Duodenal mucosa (tissue), 2 donors: ENCODE measurements around the gene C14orf119.

Experiments
- H3K27ac ChIP-seq: one replicate; pipeline ENCODE4 v1.7.0; 2013; ENCODE audit warnings: low read depth, low read length
- H3K27me3 ChIP-seq, 2 donors: one replicate each; pipeline ENCODE4 v1.7.0; 2013; ENCODE audit warnings: low read length in 2 of 2, control low read depth in 1 of 2; ENCODE audit not compliant: insufficient read depth in 2 of 2, control insufficient read depth in 1 of 2
- H3K36me3 ChIP-seq, 2 donors: one replicate each; pipeline ENCODE4 v1.7.0; 2013; ENCODE audit warnings: low read length in 2 of 2, control low read depth in 1 of 2; ENCODE audit not compliant: insufficient read depth in 2 of 2, control insufficient read depth in 1 of 2
- H3K4me1 ChIP-seq, 2 donors: one replicate each; pipeline ENCODE4 v1.7.0; 2013; ENCODE audit warnings: low read length in 2 of 2, control low read depth in 1 of 2; ENCODE audit not compliant: insufficient read depth in 2 of 2, control insufficient read depth in 1 of 2
- H3K4me3 ChIP-seq, 2 donors: one replicate each; pipeline ENCODE4 v1.7.0; 2013; ENCODE audit warnings: low read length in 2 of 2, low read depth in 1 of 2
- H3K9ac ChIP-seq, 2 donors: one replicate each; pipeline ENCODE4 v1.7.0; 2013; ENCODE audit warnings: low read length in 2 of 2, low read depth in 1 of 2
- H3K9me3 ChIP-seq, 2 donors: one replicate each; pipeline ENCODE4 v1.7.0; 2013; ENCODE audit warnings: low read length in 2 of 2, control low read depth in 1 of 2; ENCODE audit not compliant: control insufficient read depth in 1 of 2

The C14orf119 gene

DNA sequence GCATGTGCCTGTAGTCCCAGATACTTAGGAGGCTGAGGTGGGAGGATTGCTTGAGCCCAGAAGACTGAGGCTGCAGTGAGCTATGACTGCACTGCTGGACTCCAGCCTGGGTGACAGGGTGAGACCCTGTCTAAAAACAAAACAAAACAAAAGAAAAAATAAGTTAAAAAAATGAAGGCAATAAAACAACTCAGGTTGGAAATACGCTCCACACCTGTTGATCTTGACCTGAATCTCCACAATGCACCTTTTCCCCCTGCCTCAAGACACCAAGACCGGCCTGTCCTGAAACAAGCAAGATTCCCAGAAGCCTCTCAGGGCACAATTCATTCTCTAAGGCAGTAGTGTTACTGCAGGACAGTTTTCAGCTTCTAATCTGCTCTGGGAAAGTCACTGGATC lies 44.6 kb downstream of the C14orf119 start:
- H3K27ac ChIP-seq, result no peak overlapping the region
- no peaks in the 10 kb centered on the region for H3K27me3 ChIP-seq
- H3K9ac ChIP-seq, result no peak overlapping the region
- no peak overlapping the region for H3K4me3 ChIP-seq
- peaks cover 11 to 39% of the 10 kb centered on the region in 2 donors for H3K36me3 ChIP-seq
- H3K9me3 ChIP-seq, result no peaks in the 10 kb centered on the region
- H3K4me1 ChIP-seq, result peaks cover 0 to 12% of the 10 kb centered on the region in 2 donors

DNA sequence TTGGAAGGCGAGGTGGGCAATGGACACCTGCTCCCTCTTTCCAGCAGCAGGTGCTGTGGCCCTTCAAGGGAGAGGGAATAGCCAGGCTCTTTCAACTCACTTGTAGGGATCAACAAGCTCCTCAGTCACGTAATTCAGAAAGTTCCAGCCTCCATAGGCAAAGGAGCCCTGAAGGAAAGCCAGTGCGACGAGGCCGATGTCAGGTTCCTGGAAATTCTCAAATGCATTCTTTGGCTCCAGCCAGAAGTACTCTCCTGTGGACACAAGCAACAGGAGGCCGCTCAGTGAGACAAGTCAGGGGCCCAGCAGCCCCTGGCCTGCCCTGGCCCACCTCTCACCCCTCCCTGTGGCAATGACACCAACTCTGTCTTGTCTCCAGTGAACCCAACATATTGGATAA lies 45.1 kb downstream of the C14orf119 start:
- no peak overlapping the region for H3K9ac ChIP-seq
- no peaks in the 10 kb centered on the region for H3K27me3 ChIP-seq
- H3K4me1 ChIP-seq, result peaks cover 0 to 12% of the 10 kb centered on the region in 2 donors
- no peak overlapping the region for H3K27ac ChIP-seq
- H3K9me3 ChIP-seq, result no peaks in the 10 kb centered on the region
- H3K36me3 ChIP-seq, result peaks cover 11 to 39% of the 10 kb centered on the region in 2 donors
- no peak overlapping the region for H3K4me3 ChIP-seq

DNA sequence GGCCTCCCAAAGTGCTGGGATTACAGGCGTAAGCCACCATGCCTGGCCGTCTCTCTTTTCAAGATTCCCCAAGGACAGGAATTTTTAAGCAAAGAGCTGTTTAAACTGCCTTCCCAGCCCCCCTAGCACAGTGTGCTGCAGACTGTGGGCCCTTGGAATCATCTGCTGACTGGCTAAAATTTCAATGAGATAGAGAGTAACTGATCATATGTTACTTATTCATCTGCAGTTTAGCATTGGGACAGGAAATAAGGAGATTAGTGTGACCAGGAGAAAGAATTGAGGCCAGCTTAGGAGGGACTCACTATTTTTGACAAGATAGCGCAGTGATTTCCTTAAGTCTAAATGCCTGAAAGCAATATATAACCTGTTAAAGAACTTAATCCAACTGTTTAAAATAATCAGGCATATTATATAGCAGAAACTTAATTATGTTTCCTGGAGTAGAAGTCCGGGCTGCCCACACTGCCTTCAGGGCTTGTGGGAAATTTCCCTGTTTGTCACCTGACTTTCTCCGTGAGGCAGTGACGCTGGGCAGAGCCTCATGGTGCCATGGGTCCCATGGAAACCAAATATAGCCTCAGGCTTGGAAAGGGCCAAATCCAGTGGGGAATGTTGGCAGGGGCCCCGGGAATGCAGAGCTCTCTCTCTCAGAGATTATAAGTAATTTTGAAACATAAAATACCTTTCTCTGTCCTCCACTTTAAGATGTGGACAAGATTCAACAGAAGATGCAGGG lies 46.6 kb downstream of the C14orf119 start:
- Histone ChIP-seq H3K9me3 (no peaks in the 10 kb centered on the region), H3K27ac (no peak overlapping the region), H3K4me1 (peaks cover 0 to 12% of the 10 kb centered on the region in 2 donors), H3K9ac (no peak overlapping the region), H3K4me3 (no peak overlapping the region), H3K36me3 (peaks cover 6 to 29% of the 10 kb centered on the region in 2 donors), H3K27me3 (no peaks in the 10 kb centered on the region)

DNA sequence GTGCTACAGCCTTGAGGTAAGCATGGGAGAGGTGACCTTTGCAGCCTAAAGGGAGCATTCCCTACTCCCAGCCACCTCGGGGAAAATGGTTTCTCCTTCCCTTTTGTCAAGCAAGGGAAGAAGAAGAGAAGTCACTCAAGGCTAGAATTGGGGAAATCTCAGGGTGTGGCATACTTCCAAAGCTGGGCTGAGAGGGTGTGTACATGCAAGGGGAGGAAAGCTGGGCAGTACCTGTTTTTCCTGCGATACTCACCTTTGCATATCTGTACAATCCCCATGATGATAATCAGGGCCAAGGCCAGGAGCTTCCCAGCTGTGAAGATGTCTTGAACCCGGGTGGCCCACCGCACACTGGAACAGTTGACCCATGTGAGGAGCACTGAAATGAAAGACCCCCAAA lies 47.5 kb downstream of the C14orf119 start:
- Histone ChIP-seq H3K27me3 (no peaks in the 10 kb centered on the region), H3K36me3 (peaks cover 6 to 31% of the 10 kb centered on the region in 2 donors), H3K27ac (no peak overlapping the region), H3K4me3 (no peak overlapping the region), H3K9me3 (no peaks in the 10 kb centered on the region), H3K9ac (no peak overlapping the region), H3K4me1 (peaks cover 0 to 10% of the 10 kb centered on the region in 2 donors)

DNA sequence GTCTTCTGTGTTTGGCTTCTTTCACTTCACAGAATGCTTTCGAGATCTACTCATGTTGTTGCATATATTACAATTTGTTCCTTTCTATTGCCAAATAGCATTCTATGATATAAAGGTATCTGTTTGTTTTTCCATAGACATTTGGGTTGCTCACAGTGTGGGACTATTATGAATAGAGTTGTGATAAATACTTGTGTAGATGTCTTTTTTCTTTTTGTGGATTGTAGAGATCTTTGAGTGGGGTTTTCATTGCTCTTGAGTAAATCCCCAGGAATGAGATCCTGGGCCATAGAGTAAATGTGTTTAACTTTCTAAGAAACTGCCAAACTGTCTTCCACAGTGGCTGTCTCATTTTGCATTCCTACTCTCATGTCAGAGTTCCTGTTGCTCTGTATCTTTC lies 48.6 kb downstream of the C14orf119 start:
- Histone ChIP-seq H3K4me3 (no peak overlapping the region), H3K27me3 (no peaks in the 10 kb centered on the region), H3K27ac (no peak overlapping the region), H3K4me1 (peaks cover 0 to 5% of the 10 kb centered on the region in 2 donors), H3K9ac (no peak overlapping the region), H3K36me3 (peaks cover 6 to 30% of the 10 kb centered on the region in 2 donors), H3K9me3 (no peaks in the 10 kb centered on the region)

DNA sequence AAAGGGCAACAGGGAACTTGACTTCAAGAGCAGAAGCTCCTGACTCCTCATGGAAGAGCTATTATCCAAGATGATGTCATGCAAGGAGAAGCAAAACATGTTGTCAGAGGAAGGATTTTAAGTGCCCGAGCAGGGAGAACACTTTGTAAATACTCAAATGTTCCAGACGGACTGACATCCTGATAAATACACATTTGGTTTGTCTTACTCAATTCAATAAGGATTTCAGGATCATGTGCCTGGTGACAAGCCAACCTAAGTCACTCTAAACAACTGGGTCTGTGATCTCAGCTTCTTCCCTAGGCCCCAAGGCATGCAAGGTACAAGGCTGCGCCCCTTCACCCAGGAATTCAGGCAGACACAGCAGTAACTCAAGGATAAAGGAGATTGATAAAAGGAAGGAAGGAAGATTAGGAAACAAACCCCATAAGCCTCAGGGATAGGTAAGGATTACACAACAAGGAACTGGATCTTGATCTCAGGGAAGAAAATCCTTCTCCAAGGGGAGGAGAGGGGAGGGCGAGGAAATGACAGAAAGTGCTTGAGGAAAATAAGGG lies 50.6 kb downstream of the C14orf119 start:
- no peaks in the 10 kb centered on the region for H3K4me1 ChIP-seq
- no peak overlapping the region for H3K27ac ChIP-seq
- no peak overlapping the region for H3K4me3 ChIP-seq
- no peaks in the 10 kb centered on the region for H3K27me3 ChIP-seq
- H3K9me3 ChIP-seq, result no peaks in the 10 kb centered on the region
- H3K36me3 ChIP-seq, result peaks cover 0 to 14% of the 10 kb centered on the region in 2 donors
- H3K9ac ChIP-seq, result no peak overlapping the region

DNA sequence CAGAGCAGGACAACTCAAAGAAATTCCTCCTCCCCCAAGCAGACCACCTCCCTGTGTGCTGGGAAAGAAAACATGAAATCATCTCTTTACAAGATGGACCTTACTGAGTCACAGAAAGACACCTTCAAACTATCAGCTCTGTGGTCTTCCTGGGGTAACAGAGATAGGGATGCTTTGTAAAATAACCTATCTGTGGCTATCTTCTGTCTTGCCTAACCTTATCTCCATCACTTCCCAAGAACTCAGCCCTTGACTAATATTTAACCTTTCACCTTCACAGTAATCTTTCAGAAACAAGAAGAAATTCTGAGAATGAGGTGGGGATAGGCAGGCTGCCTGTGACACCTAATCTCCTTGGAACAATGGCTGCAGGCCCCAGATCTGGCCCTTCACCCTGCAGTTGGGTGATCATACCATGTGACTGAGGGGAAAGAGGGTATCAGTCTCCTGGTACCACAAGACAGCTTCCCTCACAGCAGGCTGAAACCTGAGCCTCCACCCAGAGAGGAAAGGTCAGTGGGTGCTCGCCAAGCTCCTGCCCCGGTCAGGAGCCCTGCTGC lies 51.1 kb downstream of the C14orf119 start:
- Histone ChIP-seq H3K9me3 (no peaks in the 10 kb centered on the region), H3K9ac (no peak overlapping the region), H3K4me1 (no peaks in the 10 kb centered on the region), H3K36me3 (peaks cover 0 to 14% of the 10 kb centered on the region in 2 donors), H3K27me3 (no peaks in the 10 kb centered on the region), H3K27ac (no peak overlapping the region), H3K4me3 (no peak overlapping the region)

DNA sequence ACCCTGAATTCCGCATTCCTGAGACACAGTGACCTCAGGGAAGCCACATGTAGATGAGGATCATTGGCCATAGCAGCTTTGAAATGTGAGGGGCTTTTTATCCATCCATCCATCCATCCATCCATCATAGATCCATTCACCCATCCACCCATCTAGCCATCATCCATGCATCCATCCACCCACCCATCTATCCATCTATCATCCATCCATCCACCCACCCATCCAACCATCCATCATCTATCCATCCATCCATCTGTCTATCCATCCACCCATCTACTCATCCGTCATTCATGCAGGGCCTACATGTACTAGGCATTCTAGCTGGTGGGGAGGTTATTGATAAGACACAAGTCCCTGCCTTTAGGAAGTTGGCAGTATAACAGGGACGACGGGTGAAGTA lies 51.7 kb downstream of the C14orf119 start:
- Histone ChIP-seq H3K4me1 (no peaks in the 10 kb centered on the region), H3K36me3 (peaks cover 0 to 14% of the 10 kb centered on the region in 2 donors), H3K9ac (no peak overlapping the region), H3K27me3 (no peaks in the 10 kb centered on the region), H3K9me3 (no peaks in the 10 kb centered on the region), H3K27ac (no peak overlapping the region), H3K4me3 (no peak overlapping the region)

DNA sequence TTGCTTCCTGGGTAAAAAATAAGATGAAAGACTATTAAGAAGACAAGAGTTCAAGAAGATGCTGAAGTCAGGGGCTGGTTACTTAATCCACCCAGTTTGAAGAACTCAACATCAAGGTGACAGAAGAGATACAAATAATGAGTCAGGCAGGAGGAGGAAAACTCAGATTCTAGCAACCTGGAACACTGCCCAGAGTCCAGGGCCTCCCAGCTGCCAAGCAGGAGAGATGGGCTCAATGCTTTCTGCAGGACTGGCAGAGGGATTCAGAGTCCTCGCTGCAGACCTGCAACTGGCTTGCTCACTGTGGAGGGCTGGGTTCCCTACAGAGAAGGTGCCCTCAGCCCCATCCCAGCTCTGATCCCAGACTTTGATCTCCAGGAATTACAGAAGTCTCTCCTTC lies 52.4 kb downstream of the C14orf119 start:
- H3K4me1 ChIP-seq, result no peaks in the 10 kb centered on the region
- H3K36me3 ChIP-seq, result peaks cover 0 to 12% of the 10 kb centered on the region in 2 donors
- no peak overlapping the region for H3K4me3 ChIP-seq
- H3K9me3 ChIP-seq, result no peaks in the 10 kb centered on the region
- H3K9ac ChIP-seq, result no peak overlapping the region
- no peaks in the 10 kb centered on the region for H3K27me3 ChIP-seq
- H3K27ac ChIP-seq, result no peak overlapping the region

DNA sequence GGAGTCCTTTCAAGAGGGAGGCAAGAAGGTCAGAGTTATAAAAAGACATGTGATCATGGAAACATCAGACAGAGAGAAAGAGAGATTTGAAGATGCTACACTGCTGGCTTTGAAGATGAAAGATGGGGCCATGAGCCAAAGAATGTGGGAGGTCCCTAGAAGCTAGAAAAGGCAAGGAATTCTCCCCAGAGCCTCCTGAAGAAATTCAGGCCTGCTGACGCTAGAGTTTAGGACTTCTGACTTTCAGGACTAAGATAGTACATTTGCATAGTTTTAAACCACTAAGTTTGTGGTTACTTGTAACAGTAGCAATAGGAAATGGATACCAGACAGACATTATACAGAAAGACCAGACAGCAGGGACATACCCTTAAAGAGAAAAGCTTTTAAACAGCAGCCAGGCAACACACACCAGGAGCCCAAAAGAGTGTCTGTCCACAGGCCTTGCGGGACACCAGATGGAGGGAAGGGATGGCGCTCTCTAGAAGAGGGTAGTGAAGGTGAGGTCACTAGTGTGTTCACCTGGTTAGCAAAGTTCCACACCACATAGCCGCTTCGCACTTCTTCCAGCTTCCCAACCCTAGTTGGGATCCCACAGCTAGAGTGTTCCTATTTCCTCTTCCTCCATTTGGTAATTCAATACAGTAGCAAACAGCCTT lies 53.4 kb downstream of the C14orf119 start:
- H3K27ac ChIP-seq, result no peak overlapping the region
- H3K4me3 ChIP-seq, result no peak overlapping the region

More for the DNA sequence above, 53.4 kb downstream of the C14orf119 start:
- Histone ChIP-seq H3K9ac (no peak overlapping the region), H3K9me3 (no peaks in the 10 kb centered on the region), H3K36me3 (peaks cover 0 to 9% of the 10 kb centered on the region in 2 donors), H3K27me3 (no peaks in the 10 kb centered on the region), H3K4me1 (peaks cover 5 to 8% of the 10 kb centered on the region in 2 donors)
